ENCODE data around the gene F11.
"Not testable (repeated sequence)": the region's sequence is repeated elsewhere in the genome, so short reads cannot be mapped to it uniquely, and the experiment has no call there.

Gene F11

GRCh38 chr4:186249785-186250754 is 15.9 kb upstream of the F11 start:
- no peak for DNase-seq (ENCODE audit: low read depth)

- DNase-seq (ENCODE audit: low read depth) = no peak
These were observed 15.2 kb upstream of the F11 start for GRCh38 chr4:186250760-186251159.

- DNase-seq (ENCODE audit: low read depth) = no peak
These were observed 10.9 kb upstream of the F11 start for GRCh38 chr4:186255122-186255521.

GRCh38 chr4:186258216-186258811 is 7.7 kb upstream of the F11 start:
- DNase-seq (ENCODE audit: low read depth) = no peak

- DNase-seq (ENCODE audit: low read depth) = no peak
These were observed 5.9 kb upstream of the F11 start for GRCh38 chr4:186260117-186260503.

GRCh38 chr4:186260504-186261448 is 5.2 kb upstream of the F11 start:
- DNase-seq (ENCODE audit: low read depth) = no peak

GRCh38 chr4:186264660-186265059 is 1.3 kb upstream of the F11 start:
- DNase-seq (ENCODE audit: low read depth) = no peak

- not testable (repeated sequence) for DNase-seq (ENCODE audit: low read depth)
These were observed 739 bp upstream of the F11 start for GRCh38 chr4:186265250-186265649.

- DNase-seq (ENCODE audit: low read depth) = no peak
These were observed 904 bp downstream of the F11 start for GRCh38 chr4:186266729-186267456.

- DNase-seq (ENCODE audit: low read depth) = no peak
These were observed 5.2 kb downstream of the F11 start for GRCh38 chr4:186271081-186271678.

- DNase-seq (ENCODE audit: low read depth) = no peak
These were observed 6.9 kb downstream of the F11 start for GRCh38 chr4:186272699-186273391.

GRCh38 chr4:186273392-186273789 is 7.4 kb downstream of the F11 start:
- DNase-seq (ENCODE audit: low read depth) = not testable (repeated sequence)

- DNase-seq (ENCODE audit: low read depth) = no peak
These were observed 17.3 kb downstream of the F11 start for GRCh38 chr4:186283311-186283710.

- no peak for DNase-seq (ENCODE audit: low read depth)
These were observed 19.2 kb downstream of the F11 start for GRCh38 chr4:186285147-186285546.

- no peak for DNase-seq (ENCODE audit: low read depth)
These were observed 20.6 kb downstream of the F11 start for GRCh38 chr4:186286581-186286980.

GRCh38 chr4:186291256-186291890 is 25.4 kb downstream of the F11 start:
- DNase-seq (ENCODE audit: low read depth) = no peak

GRCh38 chr4:186294160-186294559 is 28.2 kb downstream of the F11 start:
- no peak for DNase-seq (ENCODE audit: low read depth)

GRCh38 chr4:186296481-186296880 is 30.5 kb downstream of the F11 start:
- DNase-seq (ENCODE audit: low read depth) = no peak

GRCh38 chr4:186297013-186297645 is 31.1 kb downstream of the F11 start:
- DNase-seq (ENCODE audit: low read depth) = no peak
